SK-N-SH (cell line): ENCODE results near the gene PLA2G7. TPM values are rescaled to one million over a fixed set of nuclear protein-coding genes. Genes with fewer than 3 reads are reported as not detected.

Experiments
- CTCF ChIA-PET: fragments of 300-600, 350-600 bp; formaldehyde crosslinking; extraction: SDS; loops from one replicate; lab custom pipeline; 2021; lab: Yijun Ruan, JAX
- POLR2A ChIA-PET: fragments of 350-600 bp; sonication (Branson Sonifier 250); formaldehyde crosslinking; extraction: SDS; loops from one replicate; lab custom pipeline; 2020; ENCODE audit warnings: antibody characterized with exemption, inconsistent platforms; lab: Yijun Ruan, JAX
- DNase-seq: peaks from one replicate; pipeline ENCODE4 v3.0.0; 2012
- H2AFZ ChIP-seq: fragments of 200-600 bp; sonication (generic); 2 replicates; pipeline ENCODE4 v1.8.1; 2016; ENCODE audit warnings: antibody characterized with exemption, mild to moderate bottlenecking, low read depth
- H3F3A ChIP-seq: fragments of 200-600 bp; sonication (generic); replicated peaks from 2 replicates; pipeline ENCODE3; 2016; ENCODE audit warnings: antibody characterized with exemption, mild to moderate bottlenecking; ENCODE audit not compliant: insufficient read depth
- H3K27ac ChIP-seq, 2 experiments: fragments of 200-500 bp in 1 of 2; fragments of 200-600 bp in 1 of 2; sonication (Bioruptor generic) in 1 of 2; sonication (generic), shearing (Covaris generic) in 1 of 2; 2 replicates each; pipeline versions ENCODE4 v1.5.1 to v1.6.1; 2014 to 2016; ENCODE audit warnings: low read depth in 2 of 2, inconsistent platforms in 1 of 2, low read length in 1 of 2, mild to moderate bottlenecking in 1 of 2, mixed read lengths in 1 of 2
- H3K27me3 ChIP-seq: fragments of 200-600 bp; sonication (generic), shearing (Covaris generic); 2 replicates; pipeline ENCODE4 v1.6.1; 2016; ENCODE audit warnings: mixed run types; ENCODE audit not compliant: insufficient read depth
- H3K36me3 ChIP-seq, 2 experiments: fragments of 200-500 bp in 1 of 2; fragments of 200-600 bp in 1 of 2; sonication (Bioruptor generic) in 1 of 2; sonication (generic) in 1 of 2; replicated peaks in 1 of 2; 2 replicates each; pipeline versions ENCODE3 to v1.5.1; 2014 to 2016; ENCODE audit warnings: low read length in 1 of 2, mild to moderate bottlenecking in 1 of 2; ENCODE audit not compliant: insufficient read depth in 2 of 2, control insufficient read depth in 1 of 2
- H3K4me1 ChIP-seq, 2 experiments: fragments of 200-500 bp in 1 of 2; fragments of 200-600 bp in 1 of 2; sonication (Bioruptor generic) in 1 of 2; sonication (generic), shearing (Covaris generic) in 1 of 2; 2 replicates each; pipeline versions ENCODE4 v1.5.1 to v1.6.1; 2014 to 2016; ENCODE audit warnings: low read depth in 1 of 2, low read length in 1 of 2, mixed run types in 1 of 2; ENCODE audit not compliant: insufficient read depth in 2 of 2, control insufficient read depth in 1 of 2
- H3K4me2 ChIP-seq: fragments of 200-600 bp; sonication (generic), shearing (Covaris generic); 2 replicates; pipeline ENCODE4 v1.6.1; 2017; ENCODE audit warnings: mixed run types
- H3K4me3 ChIP-seq, 2 experiments: fragments of 200-500 bp in 1 of 2; fragments of 200-600 bp in 1 of 2; sonication (Bioruptor generic) in 1 of 2; sonication (generic), shearing (Covaris generic) in 1 of 2; 2 replicates each; pipeline versions ENCODE4 v1.5.1 to v1.8.1; 2014 to 2016; ENCODE audit warnings: low read depth in 2 of 2, inconsistent platforms in 1 of 2, low read length in 1 of 2, mild to moderate bottlenecking in 1 of 2, mixed read lengths in 1 of 2, moderate library complexity in 1 of 2
- H3K79me2 ChIP-seq: fragments of 200-600 bp; sonication (generic); 2 replicates; pipeline ENCODE4 v1.8.1; 2017; ENCODE audit warnings: mild to moderate bottlenecking; ENCODE audit not compliant: insufficient read depth
- H3K9ac ChIP-seq: fragments of 200-600 bp; sonication (generic); 2 replicates; pipeline ENCODE4 v1.6.1; 2017; ENCODE audit warnings: mixed run types
- H3K9me2 ChIP-seq: fragments of 200-600 bp; sonication (generic); 2 replicates; pipeline ENCODE4 v1.6.1; 2017; ENCODE audit warnings: mixed run types
- H3K9me3 ChIP-seq: fragments of 200-600 bp; sonication (generic); 2 replicates; pipeline ENCODE4 v1.6.1; 2017; ENCODE audit warnings: mixed run types, mild to moderate bottlenecking, moderate library complexity
- H4K20me1 ChIP-seq: fragments of 200-600 bp; sonication (generic); 2 replicates; pipeline ENCODE4 v1.6.1; 2017; ENCODE audit warnings: mild to moderate bottlenecking, mixed run types; ENCODE audit not compliant: insufficient read depth
- CTCF ChIP-seq: fragments of 200-600 bp; sonication (generic); IDR thresholded peaks from 2 replicates; pipeline ENCODE4 v1.6.1; 2017; ENCODE audit warnings: antibody characterized with exemption, mild to moderate bottlenecking, moderate library complexity
- ELF1 ChIP-seq: IDR thresholded peaks from 2 replicates; pipeline ENCODE4 v1.4.0; 2012
- EP300 ChIP-seq, 2 experiments: IDR thresholded peaks; 2 replicates each; pipeline versions ENCODE4 v1.4.0 to v1.6.1; 2012; ENCODE audit warnings: borderline replicate concordance in 1 of 2, low read depth in 1 of 2, low read length in 1 of 2
- FOSL2 ChIP-seq: IDR thresholded peaks from 2 replicates; pipeline ENCODE4 v1.4.0; 2012; ENCODE audit warnings: low read depth, mild to moderate bottlenecking, moderate library complexity, borderline replicate concordance
- FOXJ3 ChIP-seq: sonication (generic); formaldehyde crosslinking; IDR thresholded peaks from 2 replicates; pipeline ENCODE4 v1.5.1; 2020; ENCODE audit warnings: mild to moderate bottlenecking, missing genetic modification reagents
- FOXM1 ChIP-seq: IDR thresholded peaks from 2 replicates; pipeline ENCODE4 v1.4.0; 2012; ENCODE audit warnings: low read depth, mild to moderate bottlenecking
- IRF3 ChIP-seq: fragments of 150-350 bp; IDR thresholded peaks from 2 replicates; pipeline ENCODE4 v1.6.1; 2016; ENCODE audit warnings: mild to moderate bottlenecking, low read depth, low read length
- MEF2A ChIP-seq: IDR thresholded peaks from 2 replicates; pipeline ENCODE4 v1.4.0; 2012; ENCODE audit warnings: low read depth, borderline replicate concordance
- MXI1 ChIP-seq: IDR thresholded peaks from 2 replicates; pipeline ENCODE4 v1.6.1; 2012; ENCODE audit warnings: mild to moderate bottlenecking, low read depth, low read length, improper control_type of control experiment
- NFIC ChIP-seq: IDR thresholded peaks from 2 replicates; pipeline ENCODE4 v1.4.0; 2012; ENCODE audit warnings: borderline replicate concordance
- POLR2AphosphoS5 ChIP-seq: IDR thresholded peaks from 2 replicates; pipeline ENCODE4 v1.6.1; 2012; ENCODE audit warnings: low read depth, low read length
- REST ChIP-seq: IDR thresholded peaks from 2 replicates; pipeline ENCODE4 v1.6.1; 2012; ENCODE audit warnings: mild to moderate bottlenecking, low read depth, low read length, moderate library complexity
- RFX5 ChIP-seq: IDR thresholded peaks from 2 replicates; pipeline ENCODE4 v1.6.1; 2012; ENCODE audit warnings: mild to moderate bottlenecking, improper control_type of control experiment, low read length
- SIN3A ChIP-seq: IDR thresholded peaks from 2 replicates; pipeline ENCODE4 v1.6.1; 2012; ENCODE audit warnings: low read depth, mild to moderate bottlenecking, low read length, moderate library complexity, borderline replicate concordance
- TCF12 ChIP-seq: IDR thresholded peaks from 2 replicates; pipeline ENCODE4 v1.4.0; 2012
- TEAD4 ChIP-seq: IDR thresholded peaks from 2 replicates; pipeline ENCODE4 v1.4.0; 2012; ENCODE audit warnings: mild to moderate bottlenecking, borderline replicate concordance; ENCODE audit not compliant: insufficient read depth
- YY1 ChIP-seq: IDR thresholded peaks from 2 replicates; pipeline ENCODE4 v1.4.0; 2012; ENCODE audit warnings: low read depth, mild to moderate bottlenecking
- WGBS: methylation state at CpG from one replicate; pipeline ENCODE4 v1.1.6; 2017; ENCODE audit warnings: low lambda C conversion rate; 5-methylcytosine and 5-hydroxymethylcytosine counted together
- polyA plus RNA-seq, 3 experiments: library from polyadenylated mRNA; depleted of rRNA; stranded (reverse); fragments of >200 nt; gene quantifications; 2 replicates each; pipeline ENCODE4 v1.2.3, GENCODE V29; 2012
- TF ChIP-seq, protein P1 (sequence below): fragments of 150-350 bp; IDR thresholded peaks from 2 replicates; pipeline ENCODE4 v1.6.1; 2017; ENCODE audit warnings: antibody characterized with exemption, low read length, low read depth, borderline replicate concordance
- TF ChIP-seq, protein P2 (sequence below): IDR thresholded peaks from 2 replicates; pipeline ENCODE4 v1.4.0; 2012; ENCODE audit warnings: low read depth, borderline replicate concordance

PLA2G7 gene
- polyA plus RNA-seq, 1 of the 3 experiments (the other 2 are of a cell fraction): not detected

- TF ChIP-seq RFX5: no peak
- TF ChIP-seq TCF12: no peak
- no peak for TF ChIP-seq NFIC
- no peak for TF ChIP-seq FOXM1
Measured at GRCh38 chr6:46772016-46772415, 36.8 kb upstream of the PLA2G7 start.

GRCh38 chr6:46764961-46765360 is 29.8 kb upstream of the PLA2G7 start:
- Histone ChIP-seq H3K9me3 (no peaks in the 10 kb centered on the region), H3K4me2 (no peak overlapping the region), H2AFZ (no peak overlapping the region), H3K4me3 (no peak overlapping the region), H3K27me3 (no peaks in the 10 kb centered on the region), H3K36me3 (no peaks in the 10 kb centered on the region), H3K4me1 (no peaks in the 10 kb centered on the region), H3F3A (no peaks in the 10 kb centered on the region), H3K9ac (no peak overlapping the region), H3K9me2 (no peaks in the 10 kb centered on the region), H4K20me1 (no peaks in the 10 kb centered on the region), H3K79me2 (no peaks in the 10 kb centered on the region), H3K27ac (no peak overlapping the region)
- ChIA-PET POLR2A (no interaction called here), CTCF (interaction anchor here (1.6 kb wide), 1 partner anchor 18 kb away, joined by 4 read pairs; no protein-coding TSS in a partner anchor)
- 8% methylated on average over 5 of the region's 5 CpGs for WGBS
- no peak for DNase-seq
- TF ChIP-seq FOXJ3 (CRISPR knock-in tag) (no peak), YY1 (no peak), RFX5 (no peak), CTCF (no peak), POLR2AphosphoS5 (no peak), MXI1 (no peak), TCF12 (no peak), MEF2A (no peak), SIN3A (no peak), FOSL2 (no peak), IRF3 (no peak), EP300 (IDR thresholded peaks at IDR 0.05; ENCODE audit: borderline replicate concordance in 1 of 2, low read depth in 1 of 2, low read length in 1 of 2) (no peak), REST (no peak), FOXM1 (no peak), ELF1 (no peak), TEAD4 (no peak)
- TF ChIP-seq, protein P1, sequence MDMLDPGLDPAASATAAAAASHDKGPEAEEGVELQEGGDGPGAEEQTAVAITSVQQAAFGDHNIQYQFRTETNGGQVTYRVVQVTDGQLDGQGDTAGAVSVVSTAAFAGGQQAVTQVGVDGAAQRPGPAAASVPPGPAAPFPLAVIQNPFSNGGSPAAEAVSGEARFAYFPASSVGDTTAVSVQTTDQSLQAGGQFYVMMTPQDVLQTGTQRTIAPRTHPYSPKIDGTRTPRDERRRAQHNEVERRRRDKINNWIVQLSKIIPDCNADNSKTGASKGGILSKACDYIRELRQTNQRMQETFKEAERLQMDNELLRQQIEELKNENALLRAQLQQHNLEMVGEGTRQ: no peak
- TF ChIP-seq, protein P2, sequence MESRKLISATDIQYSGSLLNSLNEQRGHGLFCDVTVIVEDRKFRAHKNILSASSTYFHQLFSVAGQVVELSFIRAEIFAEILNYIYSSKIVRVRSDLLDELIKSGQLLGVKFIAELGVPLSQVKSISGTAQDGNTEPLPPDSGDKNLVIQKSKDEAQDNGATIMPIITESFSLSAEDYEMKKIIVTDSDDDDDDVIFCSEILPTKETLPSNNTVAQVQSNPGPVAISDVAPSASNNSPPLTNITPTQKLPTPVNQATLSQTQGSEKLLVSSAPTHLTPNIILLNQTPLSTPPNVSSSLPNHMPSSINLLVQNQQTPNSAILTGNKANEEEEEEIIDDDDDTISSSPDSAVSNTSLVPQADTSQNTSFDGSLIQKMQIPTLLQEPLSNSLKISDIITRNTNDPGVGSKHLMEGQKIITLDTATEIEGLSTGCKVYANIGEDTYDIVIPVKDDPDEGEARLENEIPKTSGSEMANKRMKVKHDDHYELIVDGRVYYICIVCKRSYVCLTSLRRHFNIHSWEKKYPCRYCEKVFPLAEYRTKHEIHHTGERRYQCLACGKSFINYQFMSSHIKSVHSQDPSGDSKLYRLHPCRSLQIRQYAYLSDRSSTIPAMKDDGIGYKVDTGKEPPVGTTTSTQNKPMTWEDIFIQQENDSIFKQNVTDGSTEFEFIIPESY: no peak

More at GRCh38 chr6:46772016-46772415, 36.8 kb upstream of the PLA2G7 start:
- H3K79me2 ChIP-seq: no peaks in the 10 kb centered on the region
- no peak overlapping the region for H3K9ac ChIP-seq
- H3K4me2 ChIP-seq: no peak overlapping the region
- H3K4me3 ChIP-seq: no peak overlapping the region
- H2AFZ ChIP-seq: no peak overlapping the region
- H3K9me3 ChIP-seq: no peaks in the 10 kb centered on the region
- H3K27ac ChIP-seq: no peak overlapping the region
- ChIA-PET CTCF (no interaction called here), POLR2A (no interaction called here)
- H3K9me2 ChIP-seq: no peaks in the 10 kb centered on the region
- H3K36me3 ChIP-seq: no peaks in the 10 kb centered on the region
- H3F3A ChIP-seq: no peaks in the 10 kb centered on the region
- H3K27me3 ChIP-seq: peaks cover 9% of the 10 kb centered on the region; the same call in 1 of the 2 replicates
- DNase-seq: no peak
- H3K4me1 ChIP-seq: no peaks in the 10 kb centered on the region
- no peaks in the 10 kb centered on the region for H4K20me1 ChIP-seq
- 5% methylated on average over 1 of the region's 1 CpG for WGBS
